COR-L47 (cell line): ENCODE measurements around the gene NUTM2E.
"Not testable (repeated sequence)": the region's sequence is repeated elsewhere in the genome, so short reads cannot be mapped to it uniquely, and the experiment has no call there.

Experiments used
- DNase-seq: peaks from one replicate; lab custom pipeline; 2025; lab: John Stamatoyannopoulos, UW

NUTM2E gene

DNA sequence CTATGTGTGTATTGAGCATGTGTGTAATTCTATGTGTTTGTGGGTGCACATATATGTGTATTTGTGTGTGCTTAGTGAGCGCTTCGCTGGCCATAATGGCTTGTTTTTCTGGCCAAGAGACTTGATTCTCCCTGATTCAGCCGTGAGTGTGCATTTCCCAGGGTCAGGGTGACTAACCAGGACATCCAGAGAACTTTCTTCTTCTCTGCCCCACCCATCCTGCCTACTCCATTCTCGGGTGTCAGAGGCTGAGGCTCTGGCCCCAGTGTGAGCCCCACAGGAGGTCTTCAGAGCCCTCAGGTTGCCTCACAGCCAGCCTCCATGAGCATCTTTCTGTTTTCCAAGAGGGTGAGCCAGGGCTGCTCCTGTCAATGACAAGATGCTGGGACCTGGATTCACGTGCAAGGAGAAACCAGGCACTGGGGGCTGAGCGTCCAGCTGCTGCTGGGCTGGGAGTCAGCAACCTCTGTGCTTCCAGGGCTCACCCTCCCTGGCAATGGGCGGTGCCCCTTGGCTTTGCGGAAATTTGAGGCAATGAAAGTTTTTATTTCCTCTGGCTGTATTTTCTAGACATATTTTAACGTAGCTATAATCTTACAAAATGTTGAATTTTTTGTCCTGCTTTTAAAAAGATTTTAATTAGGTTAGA, 40.5 kb downstream of the NUTM2E start:
- DNase-seq = not testable (repeated sequence)

DNA sequence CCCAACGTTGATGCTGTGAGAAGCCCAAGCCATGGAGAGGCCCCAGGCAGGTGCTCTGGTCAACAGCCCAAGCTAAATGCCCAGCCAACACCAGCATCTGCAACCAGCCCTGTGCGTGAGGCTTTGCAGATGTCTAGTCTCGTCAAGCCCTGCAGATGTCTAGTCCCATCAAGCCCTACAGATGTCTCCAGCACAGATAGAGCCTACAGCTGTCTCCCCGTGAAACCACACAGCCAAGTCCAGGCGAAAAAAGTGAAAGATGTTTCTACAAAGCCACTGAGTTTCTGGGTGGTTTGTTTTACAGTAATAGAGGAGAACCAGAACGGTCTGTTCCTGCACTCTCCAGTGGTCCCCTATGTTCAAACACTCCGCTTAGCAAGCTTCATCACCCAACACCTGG, 41.5 kb downstream of the NUTM2E start:
- not testable (repeated sequence) for DNase-seq

GRCh38 chr10:79869439-79870097, 43.0 kb downstream of the NUTM2E start:
- not testable (repeated sequence) for DNase-seq

- DNase-seq = not testable (repeated sequence)
Measured at GRCh38 chr10:79871729-79872128, 45.2 kb downstream of the NUTM2E start.
